Measurements from ENCODE around the gene B3GAT1. TPM values are rescaled to one million over a fixed set of nuclear protein-coding genes. Genes with fewer than 3 reads are reported as not detected.

The B3GAT1 gene
- total RNA-seq, 1 experiment from 2014 or later = 0.35 TPM

DNA sequence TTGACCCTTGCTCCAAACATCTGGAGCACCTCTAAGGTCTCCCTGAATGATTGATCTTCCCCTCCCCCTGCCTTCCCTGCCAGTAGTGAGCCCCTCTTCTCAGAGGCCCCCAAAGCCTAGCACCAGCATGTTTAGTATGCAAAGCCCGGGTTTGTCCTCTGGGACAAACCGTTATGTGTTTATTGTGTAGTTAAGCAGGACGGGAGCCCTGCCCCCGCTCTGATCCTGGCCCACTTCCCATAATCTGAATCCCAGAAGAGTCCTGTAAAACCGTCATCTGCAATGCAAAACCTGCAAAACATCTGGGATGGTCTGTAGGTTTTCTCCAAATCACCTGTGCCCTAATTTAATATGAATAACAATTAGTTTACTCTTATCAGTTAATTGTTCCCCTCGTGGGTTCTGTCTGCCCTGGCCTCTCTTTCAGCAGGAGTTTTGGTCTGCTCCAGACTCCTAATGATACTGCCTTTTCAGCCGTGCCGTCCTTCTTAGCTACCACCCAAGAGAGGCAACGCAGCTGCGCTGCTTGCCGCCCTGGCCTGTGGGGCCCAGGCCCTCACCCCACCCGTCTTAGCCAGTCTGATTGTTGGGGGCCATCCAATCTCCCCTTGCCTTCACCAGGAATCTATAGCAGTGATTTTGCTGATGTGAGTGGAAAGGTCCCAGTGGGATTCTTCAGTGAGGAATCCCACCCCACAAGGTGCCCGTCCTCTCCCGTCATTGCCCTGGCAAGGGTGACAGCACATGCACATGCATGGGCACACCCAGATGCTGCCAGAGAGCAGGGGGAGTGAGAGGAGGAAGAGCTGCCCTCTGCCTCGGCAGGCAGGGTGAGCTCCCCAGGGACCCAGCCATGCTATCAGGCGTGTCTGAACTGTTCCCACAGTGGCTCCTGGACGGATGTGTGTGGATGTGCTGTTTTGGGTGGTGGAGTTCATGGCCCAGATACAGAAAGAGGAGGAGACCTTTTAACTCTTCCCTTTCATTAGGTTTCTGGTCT lies 3.0 kb upstream of the B3GAT1 start:
- intact Hi-C loops (cut with micrococcal nuclease; ENCODE audit: unreplicated experiment) = no loop called here
- Mint-ChIP-seq H3K27me3 (ENCODE audit: unreplicated experiment) (peaks cover 80% of the 10 kb centered on the region), H3K4me1 (ENCODE audit: low read depth, unreplicated experiment) (no peaks in the 10 kb centered on the region), H3K4me3 (ENCODE audit: low read depth, unreplicated experiment) (no peak overlapping the region), H3K27ac (ENCODE audit: unreplicated experiment) (no peak overlapping the region), H3K9me3 (ENCODE audit: low read depth, unreplicated experiment) (peaks cover 6% of the 10 kb centered on the region), H3K36me3 (ENCODE audit: insufficient read depth, unreplicated experiment) (no peaks in the 10 kb centered on the region)
- TF ChIP-seq, protein P1, sequence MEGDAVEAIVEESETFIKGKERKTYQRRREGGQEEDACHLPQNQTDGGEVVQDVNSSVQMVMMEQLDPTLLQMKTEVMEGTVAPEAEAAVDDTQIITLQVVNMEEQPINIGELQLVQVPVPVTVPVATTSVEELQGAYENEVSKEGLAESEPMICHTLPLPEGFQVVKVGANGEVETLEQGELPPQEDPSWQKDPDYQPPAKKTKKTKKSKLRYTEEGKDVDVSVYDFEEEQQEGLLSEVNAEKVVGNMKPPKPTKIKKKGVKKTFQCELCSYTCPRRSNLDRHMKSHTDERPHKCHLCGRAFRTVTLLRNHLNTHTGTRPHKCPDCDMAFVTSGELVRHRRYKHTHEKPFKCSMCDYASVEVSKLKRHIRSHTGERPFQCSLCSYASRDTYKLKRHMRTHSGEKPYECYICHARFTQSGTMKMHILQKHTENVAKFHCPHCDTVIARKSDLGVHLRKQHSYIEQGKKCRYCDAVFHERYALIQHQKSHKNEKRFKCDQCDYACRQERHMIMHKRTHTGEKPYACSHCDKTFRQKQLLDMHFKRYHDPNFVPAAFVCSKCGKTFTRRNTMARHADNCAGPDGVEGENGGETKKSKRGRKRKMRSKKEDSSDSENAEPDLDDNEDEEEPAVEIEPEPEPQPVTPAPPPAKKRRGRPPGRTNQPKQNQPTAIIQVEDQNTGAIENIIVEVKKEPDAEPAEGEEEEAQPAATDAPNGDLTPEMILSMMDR (IDR thresholded peaks at IDR 0.05; ENCODE audit: unreplicated experiment) = no peak
- no peak for DNase-seq
- CTCF ChIA-PET = no interaction called here
- BruUV-seq (replicated peaks) = no TSS peak

DNA sequence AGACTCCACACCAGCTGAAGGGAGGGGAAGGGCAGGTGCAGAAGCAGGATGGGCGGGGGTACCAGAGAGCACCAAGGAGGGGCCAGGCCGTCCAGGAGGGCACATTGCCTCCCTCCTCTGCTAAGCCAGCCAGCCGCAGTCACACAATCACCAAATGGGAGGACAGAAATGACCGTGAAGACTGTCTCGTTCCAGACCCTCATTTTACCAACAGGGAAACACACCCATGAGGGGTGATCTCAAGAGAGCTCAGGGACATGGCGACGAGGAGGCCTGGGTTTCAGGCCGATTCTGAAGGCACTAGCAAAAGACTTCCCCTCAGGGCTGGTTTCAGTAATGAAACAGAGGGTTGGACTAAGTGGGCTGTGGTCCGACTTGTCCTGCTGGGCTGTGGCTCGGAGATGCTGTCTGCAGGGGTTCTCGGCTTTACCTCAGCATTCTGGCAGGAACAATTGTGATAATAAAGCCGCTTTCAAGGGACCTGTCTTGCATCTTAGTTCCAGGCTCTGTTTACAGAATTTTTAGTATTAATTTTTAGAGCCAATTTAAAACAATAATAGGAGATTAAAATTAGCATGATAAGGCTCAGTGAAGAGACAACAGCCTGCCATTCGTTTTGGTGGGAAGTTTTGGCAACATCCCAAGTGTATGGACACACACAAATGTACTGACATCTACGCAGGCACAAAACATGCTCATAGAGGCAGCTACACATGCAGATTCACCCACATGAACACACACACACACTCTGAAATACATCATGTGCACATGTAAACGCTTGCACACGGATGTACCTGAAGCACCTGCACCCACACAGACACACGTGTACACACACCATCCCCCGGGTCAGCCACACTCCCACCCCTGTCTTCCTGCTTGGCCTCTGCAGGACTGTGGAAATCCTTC lies 2.0 kb upstream of the B3GAT1 start:
- no peak for DNase-seq
- no peaks in the 10 kb centered on the region for H3K36me3 Mint-ChIP-seq (ENCODE audit: insufficient read depth, unreplicated experiment)
- H3K4me1 Mint-ChIP-seq (ENCODE audit: low read depth, unreplicated experiment) = no peaks in the 10 kb centered on the region
- peak overlapping the region; percentile 13 for H3K4me3 Mint-ChIP-seq (ENCODE audit: low read depth, unreplicated experiment)
- CTCF ChIA-PET = no interaction called here
- TF ChIP-seq, protein P1 (IDR thresholded peaks at IDR 0.05; ENCODE audit: unreplicated experiment) = no peak
- BruUV-seq (replicated peaks) = no TSS peak
- no peak overlapping the region for H3K27ac Mint-ChIP-seq (ENCODE audit: unreplicated experiment)
- intact Hi-C loops (cut with micrococcal nuclease; ENCODE audit: unreplicated experiment) = no loop called here
- H3K9me3 Mint-ChIP-seq (ENCODE audit: low read depth, unreplicated experiment) = peaks cover 5% of the 10 kb centered on the region
- peaks cover 88% of the 10 kb centered on the region for H3K27me3 Mint-ChIP-seq (ENCODE audit: unreplicated experiment)

DNA sequence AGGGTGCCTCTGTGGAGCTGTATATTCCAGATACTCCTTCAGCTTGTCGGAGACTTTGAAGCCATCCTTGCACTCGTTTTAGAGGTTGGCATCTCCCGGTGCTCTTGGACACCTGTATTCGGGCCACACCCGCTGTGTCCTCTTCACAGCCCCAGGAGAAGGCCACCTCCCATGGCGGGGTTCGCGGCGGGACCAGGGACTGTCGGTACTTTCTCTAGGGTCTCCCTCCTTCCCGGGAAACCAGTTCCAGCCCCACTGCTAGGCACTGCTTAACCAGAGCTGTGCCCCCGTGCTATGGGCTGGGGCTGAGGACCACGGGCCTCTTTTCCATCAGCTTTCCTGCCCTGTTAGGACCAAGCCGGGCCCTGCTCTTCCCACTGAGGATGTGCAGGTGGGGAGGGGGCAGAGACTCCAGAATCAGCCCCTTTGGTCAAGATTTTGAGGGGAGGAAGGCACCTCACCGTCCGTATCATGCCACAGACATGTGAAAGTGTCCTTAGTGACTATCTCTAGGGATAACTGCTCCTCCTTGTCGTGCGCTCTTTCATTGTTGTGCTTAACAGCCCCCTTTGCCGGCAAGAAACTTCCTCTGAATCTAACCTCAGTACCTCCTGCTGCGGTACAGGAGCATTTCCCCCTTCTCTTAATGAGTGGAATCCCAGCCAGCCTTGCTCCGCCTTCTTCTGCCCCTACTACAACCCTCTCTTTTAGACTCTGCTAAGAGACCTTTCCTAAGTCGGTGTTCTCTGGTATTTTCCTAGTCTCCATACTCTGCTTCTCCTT lies 1.2 kb upstream of the B3GAT1 start:
- Mint-ChIP-seq H3K4me3 (ENCODE audit: low read depth, unreplicated experiment) (peak overlapping the region; percentile 13), H3K27ac (ENCODE audit: unreplicated experiment) (no peak overlapping the region), H3K9me3 (ENCODE audit: low read depth, unreplicated experiment) (peaks cover 4% of the 10 kb centered on the region), H3K27me3 (ENCODE audit: unreplicated experiment) (peaks cover 81% of the 10 kb centered on the region), H3K36me3 (ENCODE audit: insufficient read depth, unreplicated experiment) (no peaks in the 10 kb centered on the region), H3K4me1 (ENCODE audit: low read depth, unreplicated experiment) (no peaks in the 10 kb centered on the region)
- CTCF ChIA-PET = no interaction called here
- BruUV-seq (replicated peaks) = no TSS peak
- intact Hi-C loops (cut with micrococcal nuclease; ENCODE audit: unreplicated experiment) = no loop called here
- TF ChIP-seq, protein P1 (IDR thresholded peaks at IDR 0.05; ENCODE audit: unreplicated experiment) = no peak
- no peak for DNase-seq

DNA sequence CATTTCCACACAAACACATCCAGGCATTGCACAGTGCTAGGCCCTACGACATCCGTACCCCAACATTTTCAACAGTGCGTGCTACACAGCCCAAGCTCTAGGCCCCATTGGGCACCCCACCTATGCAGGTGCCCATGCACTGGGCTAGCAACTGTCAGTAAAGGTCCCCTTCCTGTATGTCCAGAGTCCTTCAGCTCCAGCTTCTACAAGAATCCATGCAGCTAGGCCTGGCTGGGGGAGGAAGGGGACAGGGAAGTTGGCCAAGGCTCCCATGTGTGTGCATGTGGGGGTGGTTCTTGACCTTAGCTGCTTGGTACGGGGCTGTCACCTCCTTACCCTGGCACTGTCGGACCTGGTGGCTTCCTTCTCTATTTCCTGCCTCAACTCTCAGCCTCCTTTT lies 1.3 kb downstream of the B3GAT1 start:
- CTCF ChIA-PET = no interaction called here
- no peak for DNase-seq
- TF ChIP-seq, protein P1 (IDR thresholded peaks at IDR 0.05; ENCODE audit: unreplicated experiment) = no peak
- no peak overlapping the region for H3K4me3 Mint-ChIP-seq (ENCODE audit: low read depth, unreplicated experiment)
- no peaks in the 10 kb centered on the region for H3K36me3 Mint-ChIP-seq (ENCODE audit: insufficient read depth, unreplicated experiment)
- no TSS peak for BruUV-seq (replicated peaks)
- intact Hi-C loops (cut with micrococcal nuclease; ENCODE audit: unreplicated experiment) = no loop called here
- H3K9me3 Mint-ChIP-seq (ENCODE audit: low read depth, unreplicated experiment) = no peaks in the 10 kb centered on the region
- H3K4me1 Mint-ChIP-seq (ENCODE audit: low read depth, unreplicated experiment) = no peaks in the 10 kb centered on the region
- peaks cover 81% of the 10 kb centered on the region for H3K27me3 Mint-ChIP-seq (ENCODE audit: unreplicated experiment)
- H3K27ac Mint-ChIP-seq (ENCODE audit: unreplicated experiment) = no peak overlapping the region
